Measurements from ENCODE around the gene CCL3.
"Not testable (repeated sequence)": the region's sequence is repeated elsewhere in the genome, so short reads cannot be mapped to it uniquely, and the experiment has no call there.

CCL3 gene

DNA sequence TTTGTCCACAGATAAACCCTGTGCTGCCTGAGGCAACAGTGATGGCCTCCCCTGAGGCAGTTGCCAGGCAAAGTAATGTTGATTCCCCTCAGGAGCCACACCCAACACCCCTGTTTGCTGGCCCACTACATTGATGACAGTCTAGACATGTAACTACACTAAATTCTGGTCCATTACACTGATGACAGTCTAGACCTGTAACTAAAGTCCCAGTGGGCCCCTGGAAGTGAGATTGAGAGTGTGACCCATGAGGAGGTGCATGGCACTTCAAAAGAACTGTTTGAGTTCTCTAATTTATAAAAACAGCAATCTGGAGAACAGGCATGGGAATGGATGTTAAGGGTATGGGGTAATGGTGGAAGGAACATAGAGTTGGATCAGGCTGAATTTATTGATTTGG, 22.6 kb upstream of the CCL3 start:
- DNase-seq (ENCODE audit: low read depth), result no peak
- TF ChIP-seq, protein P1, sequence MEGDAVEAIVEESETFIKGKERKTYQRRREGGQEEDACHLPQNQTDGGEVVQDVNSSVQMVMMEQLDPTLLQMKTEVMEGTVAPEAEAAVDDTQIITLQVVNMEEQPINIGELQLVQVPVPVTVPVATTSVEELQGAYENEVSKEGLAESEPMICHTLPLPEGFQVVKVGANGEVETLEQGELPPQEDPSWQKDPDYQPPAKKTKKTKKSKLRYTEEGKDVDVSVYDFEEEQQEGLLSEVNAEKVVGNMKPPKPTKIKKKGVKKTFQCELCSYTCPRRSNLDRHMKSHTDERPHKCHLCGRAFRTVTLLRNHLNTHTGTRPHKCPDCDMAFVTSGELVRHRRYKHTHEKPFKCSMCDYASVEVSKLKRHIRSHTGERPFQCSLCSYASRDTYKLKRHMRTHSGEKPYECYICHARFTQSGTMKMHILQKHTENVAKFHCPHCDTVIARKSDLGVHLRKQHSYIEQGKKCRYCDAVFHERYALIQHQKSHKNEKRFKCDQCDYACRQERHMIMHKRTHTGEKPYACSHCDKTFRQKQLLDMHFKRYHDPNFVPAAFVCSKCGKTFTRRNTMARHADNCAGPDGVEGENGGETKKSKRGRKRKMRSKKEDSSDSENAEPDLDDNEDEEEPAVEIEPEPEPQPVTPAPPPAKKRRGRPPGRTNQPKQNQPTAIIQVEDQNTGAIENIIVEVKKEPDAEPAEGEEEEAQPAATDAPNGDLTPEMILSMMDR (IDR thresholded peaks at IDR 0.05; ENCODE audit: control insufficient read depth, extremely low read depth, insufficient read depth), result no peak
- H3K4me3 ChIP-seq (ENCODE audit: low read depth, low read length), result no peak overlapping the region

- TF ChIP-seq, protein P1 (IDR thresholded peaks at IDR 0.05; ENCODE audit: control insufficient read depth, extremely low read depth, insufficient read depth), result no peak
- no peak for DNase-seq (ENCODE audit: low read depth)
- no peak overlapping the region for H3K4me3 ChIP-seq (ENCODE audit: low read depth, low read length)
Observed at GRCh38 chr17:36111068-36111490, 21.1 kb upstream of the CCL3 start.

DNA sequence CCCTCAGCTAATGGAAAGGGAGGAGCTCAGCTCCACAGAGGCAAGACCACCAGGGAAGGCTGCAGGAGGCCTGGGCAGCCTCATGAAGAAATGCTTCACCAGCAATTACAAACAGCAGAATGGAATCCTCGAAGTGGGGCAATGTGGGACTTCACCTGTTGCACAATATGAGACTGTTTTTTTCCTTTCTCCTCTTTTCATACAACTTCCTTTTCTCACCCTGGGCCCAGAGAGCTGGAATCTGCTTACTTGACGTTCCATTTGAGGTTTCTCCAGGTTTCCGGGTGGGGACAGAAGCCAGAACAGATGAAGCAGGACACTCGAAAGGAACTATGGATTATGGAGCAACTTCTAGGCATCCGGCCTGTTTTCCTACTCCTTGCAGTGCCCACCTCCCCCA, 18.3 kb upstream of the CCL3 start:
- DNase-seq (ENCODE audit: low read depth); H3K4me3 ChIP-seq (ENCODE audit: low read depth, low read length): not testable (repeated sequence)

GRCh38 chr17:36107660-36108059, 17.7 kb upstream of the CCL3 start:
- TF ChIP-seq, protein P1 (IDR thresholded peaks at IDR 0.05; ENCODE audit: control insufficient read depth, extremely low read depth, insufficient read depth), result no peak
- no peak for DNase-seq (ENCODE audit: low read depth)

GRCh38 chr17:36106493-36106835, 16.5 kb upstream of the CCL3 start:
- no peak overlapping the region for H3K4me3 ChIP-seq (ENCODE audit: low read depth, low read length)

More at GRCh38 chr17:36107660-36108059, 17.7 kb upstream of the CCL3 start:
- no peak overlapping the region for H3K4me3 ChIP-seq (ENCODE audit: low read depth, low read length)

DNA sequence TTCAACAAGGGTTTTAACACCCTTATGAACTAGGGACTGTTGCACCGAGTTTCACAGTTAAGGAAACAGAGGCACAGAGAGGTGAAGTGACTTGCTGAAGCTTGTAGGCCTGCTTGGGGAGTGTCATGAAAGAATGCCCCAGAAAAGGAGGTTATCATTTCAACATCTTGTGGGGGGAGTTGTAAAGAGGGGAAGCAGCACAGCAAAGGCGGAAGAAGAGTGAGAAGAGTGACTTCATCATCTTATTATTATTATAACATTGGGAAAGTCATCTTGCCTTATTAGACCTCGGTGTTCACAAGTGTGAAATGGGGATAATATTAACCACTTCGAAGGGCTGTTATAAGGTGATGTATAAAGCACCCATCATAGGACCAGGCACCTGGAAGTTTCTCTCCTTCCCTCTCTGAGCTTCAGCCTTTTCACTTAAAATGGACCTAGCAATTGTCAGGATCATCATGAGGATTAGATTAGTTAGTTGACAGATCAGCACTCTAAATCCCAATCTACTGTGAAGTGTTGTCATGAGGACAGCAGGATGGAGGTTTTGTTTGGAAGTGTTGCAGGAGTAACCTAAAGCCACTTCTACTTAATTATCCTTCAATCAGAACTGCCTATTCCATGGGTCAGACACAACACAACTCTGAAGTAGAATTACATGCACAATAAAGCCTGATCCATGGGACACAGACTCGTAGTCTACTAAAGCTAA, 16.0 kb upstream of the CCL3 start:
- no peak for DNase-seq (ENCODE audit: low read depth)
- H3K4me3 ChIP-seq (ENCODE audit: low read depth, low read length), result no peak overlapping the region
- TF ChIP-seq, protein P1 (IDR thresholded peaks at IDR 0.05; ENCODE audit: control insufficient read depth, extremely low read depth, insufficient read depth), result no peak

More at GRCh38 chr17:36106493-36106835, 16.5 kb upstream of the CCL3 start:
- no peak for DNase-seq (ENCODE audit: low read depth)
- TF ChIP-seq, protein P1 (IDR thresholded peaks at IDR 0.05; ENCODE audit: control insufficient read depth, extremely low read depth, insufficient read depth), result no peak

DNA sequence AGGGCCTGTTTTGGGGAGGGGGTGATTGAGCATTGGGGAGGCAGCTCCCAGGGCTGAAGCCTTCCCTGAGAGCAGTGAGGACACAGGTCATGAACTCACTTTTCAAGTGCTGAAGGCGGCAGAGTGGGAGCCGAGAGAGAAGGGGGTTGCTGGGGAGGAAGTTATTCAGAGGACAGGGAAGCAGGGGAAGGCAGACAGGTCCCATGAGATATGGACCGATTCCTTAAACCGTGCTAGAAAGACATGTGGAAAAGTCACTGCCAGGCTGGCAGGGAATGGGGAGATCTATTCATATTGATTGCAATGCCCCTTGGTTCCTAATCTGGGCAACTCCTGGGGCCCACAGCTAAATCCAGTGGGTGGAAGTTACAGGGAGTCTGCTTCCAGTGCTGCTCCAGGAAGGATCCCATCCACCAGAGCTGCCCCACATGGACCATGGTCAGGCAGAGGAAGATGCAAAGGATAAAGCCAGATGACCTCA, 14.8 kb upstream of the CCL3 start:
- TF ChIP-seq, protein P1 (IDR thresholded peaks at IDR 0.05; ENCODE audit: control insufficient read depth, extremely low read depth, insufficient read depth), result no peak
- H3K4me3 ChIP-seq (ENCODE audit: low read depth, low read length), result no peak overlapping the region
- no peak for DNase-seq (ENCODE audit: low read depth)

GRCh38 chr17:36104246-36104645, 14.3 kb upstream of the CCL3 start:
- not testable (repeated sequence) for H3K4me3 ChIP-seq (ENCODE audit: low read depth, low read length); DNase-seq (ENCODE audit: low read depth)

GRCh38 chr17:36103401-36103975, 13.5 kb upstream of the CCL3 start, which contains the start of gene CCL4:
TSS of gene CCL4 (plus strand) at chr17:36103827. CDS start at chr17:36103906, 79 bp downstream.
- not testable (repeated sequence) for DNase-seq (ENCODE audit: low read depth); H3K4me3 ChIP-seq (ENCODE audit: low read depth, low read length)

GRCh38 chr17:36099004-36099403, 9.1 kb upstream of the CCL3 start:
- not testable (repeated sequence) for DNase-seq (ENCODE audit: low read depth); H3K4me3 ChIP-seq (ENCODE audit: low read depth, low read length)

Data from LNCaP clone FGC (cell line).